Amniotic epithelial cell (primary cell): Measurements from ENCODE around the gene NAP1L5.

Source experiments
- DNase-seq: peaks from one replicate; pipeline ENCODE4 v3.0.0-alpha.2; 2010; ENCODE audit warnings: low read depth

The NAP1L5 gene

DNA sequence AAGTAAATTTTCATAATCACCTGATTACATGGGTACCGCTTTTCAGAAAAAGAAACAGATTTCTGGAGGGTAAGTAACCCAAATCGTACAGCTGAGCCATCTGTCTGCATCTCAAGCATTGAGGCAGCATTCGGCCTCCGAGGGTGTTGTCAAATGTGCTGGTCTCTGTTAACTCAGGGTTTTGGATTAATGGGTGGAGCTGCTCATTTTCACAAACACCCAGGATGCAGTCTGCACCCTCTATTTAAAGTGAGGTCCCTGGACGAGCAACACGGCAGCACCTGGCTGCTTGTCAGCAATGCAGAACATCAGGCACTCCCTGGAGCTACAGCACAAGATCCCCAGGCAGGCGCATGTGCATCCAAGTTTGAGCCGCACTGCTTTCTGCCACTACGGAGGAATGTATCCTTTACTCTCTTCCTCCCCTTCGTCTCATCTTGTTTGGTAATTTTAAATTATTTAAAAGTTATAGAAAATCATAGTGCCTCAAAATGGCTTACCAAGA, 24.7 kb upstream of the NAP1L5 start:
- no peak for DNase-seq

DNA sequence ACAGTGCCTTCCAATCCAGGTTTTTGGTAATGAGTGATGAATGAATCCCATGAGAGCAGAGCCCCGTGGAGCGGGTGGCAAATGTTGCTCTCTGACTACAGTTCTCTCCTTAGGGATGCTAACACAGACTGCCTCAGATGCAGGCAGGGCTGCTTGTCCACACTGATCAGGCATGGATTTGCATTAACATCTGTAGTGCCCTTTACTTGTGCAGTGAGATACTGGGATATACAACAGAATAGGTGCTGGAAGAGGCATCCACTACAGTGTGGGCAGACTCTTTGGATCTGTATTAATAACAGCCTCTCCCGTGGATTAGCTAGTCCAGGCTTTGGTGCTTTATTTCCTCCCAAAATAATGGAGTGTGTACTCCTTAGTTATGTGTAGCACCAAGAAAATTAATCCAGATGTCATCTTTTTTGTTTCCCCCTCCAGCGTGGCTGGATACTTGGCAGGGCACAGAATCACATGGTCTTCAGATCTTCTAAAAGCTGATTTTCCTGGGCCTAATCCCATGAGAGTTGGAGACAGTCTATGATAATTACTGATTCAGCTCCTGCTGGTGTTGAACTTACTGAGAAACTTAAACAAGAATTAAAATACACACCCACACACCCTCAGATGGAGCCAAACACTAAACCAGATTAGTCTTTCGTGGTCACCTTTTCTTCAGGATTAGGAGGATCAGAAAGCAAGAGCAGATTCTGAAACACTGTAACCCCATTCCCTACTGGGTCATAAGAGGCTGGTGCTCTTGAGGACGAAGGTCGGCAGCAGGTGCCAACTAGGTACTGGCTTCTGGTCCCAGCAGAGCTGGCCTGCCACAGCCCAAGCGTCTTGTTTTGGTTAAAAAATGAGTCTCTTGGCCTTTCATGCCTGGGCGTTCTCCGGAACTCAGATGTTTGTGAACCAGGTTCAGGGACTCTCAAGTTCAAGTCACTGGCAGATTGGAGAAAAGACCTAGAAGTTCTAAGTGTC, 23.1 kb upstream of the NAP1L5 start:
- no peak for DNase-seq

DNA sequence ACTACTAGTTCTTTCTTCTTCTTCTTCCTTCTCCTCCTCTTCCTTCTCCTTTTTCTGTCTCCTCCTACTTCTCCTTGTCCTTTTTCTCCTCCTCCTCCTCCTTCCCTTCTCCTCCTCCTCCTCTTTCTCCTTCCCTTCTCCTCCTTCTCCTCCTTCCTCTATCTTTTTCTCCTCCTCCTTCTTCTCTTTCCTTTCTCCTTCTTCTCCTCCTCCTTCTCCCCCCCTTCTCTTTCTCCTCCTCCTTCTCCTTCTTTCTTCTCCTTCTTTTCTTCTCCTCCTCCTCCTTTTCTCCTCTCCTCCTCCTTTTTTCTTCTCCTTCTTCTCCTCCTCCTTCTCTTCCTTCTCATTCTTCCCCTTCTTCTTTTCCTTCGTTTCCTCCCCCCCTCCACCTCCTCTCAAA, 21.8 kb upstream of the NAP1L5 start:
- no peak for DNase-seq

DNA sequence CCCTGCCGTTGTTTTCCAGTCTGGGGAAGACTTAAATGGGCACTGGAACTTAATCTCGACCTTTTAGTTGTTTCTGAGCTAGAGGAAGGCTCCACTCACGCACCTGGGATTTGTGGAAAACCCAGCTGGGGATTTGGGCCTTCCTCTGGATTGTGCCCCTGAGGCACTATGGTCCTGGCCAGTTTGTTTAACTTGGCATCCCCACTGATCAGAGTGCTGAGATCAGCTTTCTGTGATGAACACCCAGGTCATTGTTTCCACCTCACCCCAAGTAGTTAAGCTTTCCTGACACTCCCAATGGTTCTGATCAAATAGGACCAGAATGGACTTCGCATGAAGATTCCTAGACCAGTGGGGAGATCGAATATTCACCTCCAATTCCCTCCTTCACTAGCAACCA, 20.5 kb upstream of the NAP1L5 start:
- no peak for DNase-seq

DNA sequence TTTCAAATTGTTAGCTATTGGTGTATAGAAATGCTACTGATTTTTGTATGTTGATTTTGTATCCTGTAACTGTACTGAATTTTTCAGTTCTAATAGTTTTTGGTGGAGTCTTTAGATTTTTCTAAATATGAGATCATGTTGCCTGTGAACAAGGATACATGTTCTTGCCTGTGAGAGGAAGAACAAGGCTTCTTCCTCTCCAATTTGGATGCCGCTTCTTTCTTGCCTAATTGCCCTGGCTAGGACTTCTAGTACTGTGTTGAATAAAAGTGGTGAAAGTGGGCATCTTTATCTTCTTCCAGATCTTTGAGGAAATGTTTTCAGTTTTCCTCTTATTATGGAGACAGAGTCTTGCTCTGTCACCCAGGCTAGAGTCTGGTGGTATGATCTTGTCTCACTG, 16.2 kb upstream of the NAP1L5 start:
- DNase-seq = no peak

DNA sequence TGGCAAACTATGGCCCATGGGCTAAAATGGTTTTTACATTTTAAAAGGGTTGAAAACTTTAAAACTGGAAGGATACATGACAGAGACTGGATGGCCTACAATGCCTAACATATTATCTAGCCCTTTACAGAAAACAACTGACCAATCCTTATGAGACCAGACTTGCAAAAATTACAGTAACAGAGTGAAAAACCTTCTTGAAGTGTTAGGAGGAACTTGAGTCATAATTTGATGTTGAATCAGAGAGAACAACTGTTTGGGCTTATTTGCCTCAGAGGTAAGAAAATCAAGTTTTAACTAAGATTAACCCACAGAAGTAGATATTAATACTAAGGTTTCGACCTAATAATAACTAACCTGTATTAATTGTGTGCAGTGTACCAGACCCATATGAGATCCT, 12.4 kb upstream of the NAP1L5 start:
- DNase-seq = no peak

DNA sequence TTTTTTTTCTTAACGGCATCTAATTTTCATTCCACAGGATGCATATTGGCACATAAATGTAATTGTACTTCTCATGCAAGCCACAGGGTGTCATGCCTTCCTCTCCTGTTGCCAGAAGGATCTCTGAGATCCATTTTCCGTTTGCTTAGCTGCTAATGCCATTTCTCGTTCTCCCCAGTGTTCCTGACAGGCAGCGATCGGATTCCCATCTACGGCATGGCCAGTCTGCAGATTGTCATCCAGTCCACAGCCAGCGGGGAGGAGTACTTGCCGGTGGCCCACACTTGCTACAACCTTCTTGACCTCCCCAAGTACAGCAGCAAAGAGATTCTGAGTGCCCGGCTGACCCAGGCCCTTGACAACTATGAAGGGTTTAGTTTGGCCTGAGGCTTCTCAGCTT, 8.9 kb upstream of the NAP1L5 start:
- peak; percentile 64 for DNase-seq

DNA sequence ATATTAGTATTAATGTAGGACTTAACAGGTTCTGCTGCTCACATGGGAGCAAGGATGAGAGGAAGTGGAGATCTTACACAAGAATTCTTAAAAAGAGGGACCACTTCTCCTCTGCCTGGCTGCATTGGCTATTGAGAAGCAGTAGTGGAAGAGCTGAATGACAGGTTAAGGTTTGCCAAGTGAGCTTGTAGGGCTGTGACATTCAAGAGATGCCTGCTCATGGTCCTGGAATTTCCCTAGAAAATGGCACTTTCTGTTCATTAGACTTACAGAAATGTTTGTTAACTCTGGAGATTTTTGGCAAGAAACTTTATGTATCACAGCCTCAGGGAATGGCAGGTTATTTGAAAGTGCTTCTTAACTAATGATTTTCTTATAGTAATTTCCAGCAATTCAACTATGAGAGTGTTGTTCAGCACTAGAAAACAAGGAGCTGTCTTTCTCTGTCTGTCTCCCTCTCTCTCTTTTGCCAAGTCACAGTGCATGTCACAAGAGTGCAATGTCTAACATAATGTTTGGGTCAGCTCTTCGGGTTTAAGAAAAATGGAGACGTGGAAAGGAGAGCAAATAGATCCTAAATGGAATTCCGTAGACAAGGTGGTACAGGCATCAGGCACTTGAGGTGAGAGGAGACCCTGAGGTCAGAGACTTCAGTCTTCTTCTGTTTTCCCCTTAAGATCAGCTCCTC, 8.3 kb upstream of the NAP1L5 start:
- no peak for DNase-seq

DNA sequence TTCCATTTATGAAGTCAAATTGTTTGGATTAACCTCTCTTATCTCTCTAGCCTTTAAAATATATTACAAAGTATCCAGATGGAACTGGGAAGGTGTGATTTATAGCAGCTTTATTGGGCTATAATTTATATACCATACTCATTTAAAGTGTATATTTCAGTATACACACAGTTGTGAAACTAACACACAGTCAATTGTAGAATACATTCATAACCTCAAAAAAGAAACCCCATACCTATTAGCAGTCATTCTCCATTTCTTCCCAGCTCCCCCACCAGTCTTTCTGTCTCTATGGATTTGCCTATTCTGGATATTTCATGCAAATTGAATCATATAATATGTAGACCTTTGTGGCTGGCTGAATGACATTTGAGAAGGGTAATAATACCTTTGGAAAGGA, 7.6 kb upstream of the NAP1L5 start:
- DNase-seq = no peak

DNA sequence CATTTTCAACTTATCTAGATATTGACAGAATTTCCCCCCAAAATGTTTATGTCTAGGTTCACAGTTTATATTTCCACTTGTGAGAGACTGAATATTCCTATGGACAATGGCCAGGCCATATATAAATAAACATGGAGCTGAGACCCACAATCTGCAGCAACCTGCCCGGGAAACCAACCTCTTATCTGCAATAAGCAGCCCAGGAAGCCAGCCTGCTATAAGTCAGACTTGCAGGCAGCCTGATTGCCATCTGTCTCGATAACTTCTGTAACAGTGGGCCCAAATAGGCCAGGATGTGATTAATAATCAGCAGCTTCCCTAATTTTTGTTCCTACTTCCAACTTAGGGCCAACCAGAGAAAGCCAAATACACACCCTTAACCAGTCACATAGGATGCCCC, 5.2 kb upstream of the NAP1L5 start:
- no peak for DNase-seq

DNA sequence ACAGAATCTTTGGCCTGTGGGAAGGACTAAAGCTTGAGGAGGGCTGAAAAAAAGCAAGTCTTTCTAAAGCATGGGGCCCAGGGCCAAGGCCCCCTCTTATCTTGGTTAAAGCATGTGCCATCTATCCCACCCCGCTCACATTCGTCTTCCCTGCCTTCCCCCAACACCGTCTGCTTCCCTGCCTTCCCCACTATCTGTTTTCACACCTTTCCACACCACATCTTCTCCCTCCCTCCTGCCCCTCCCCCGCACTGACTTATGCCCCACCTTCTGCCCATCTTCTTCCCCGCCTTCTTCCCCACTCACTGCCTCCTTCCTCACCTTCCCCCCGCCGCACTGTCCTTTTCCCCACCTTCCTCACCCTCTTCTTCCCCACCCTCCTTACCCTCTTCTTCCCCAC, 890 bp upstream of the NAP1L5 start:
- DNase-seq = no peak

DNA sequence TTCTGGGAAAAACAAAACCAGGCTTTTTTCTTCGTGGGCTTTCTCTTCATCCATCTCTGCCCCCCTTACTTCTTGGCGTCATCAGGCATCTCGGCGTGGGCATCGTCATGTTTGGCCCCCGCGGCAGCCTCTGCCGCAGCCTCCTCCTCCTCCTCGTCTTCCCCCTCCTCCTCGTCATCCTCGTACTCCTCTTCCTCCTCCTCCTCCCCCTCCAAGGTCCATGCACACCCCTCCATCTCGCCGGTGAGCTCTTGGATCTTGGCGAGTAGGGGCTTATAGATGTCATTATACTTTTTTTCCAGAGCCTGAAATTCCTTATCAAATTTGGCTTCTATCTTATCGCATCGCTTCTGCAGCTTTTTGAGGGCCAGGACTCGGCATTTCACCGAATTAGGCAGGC, 488 bp downstream of the NAP1L5 start:
- DNase-seq = peak; percentile 27

DNA sequence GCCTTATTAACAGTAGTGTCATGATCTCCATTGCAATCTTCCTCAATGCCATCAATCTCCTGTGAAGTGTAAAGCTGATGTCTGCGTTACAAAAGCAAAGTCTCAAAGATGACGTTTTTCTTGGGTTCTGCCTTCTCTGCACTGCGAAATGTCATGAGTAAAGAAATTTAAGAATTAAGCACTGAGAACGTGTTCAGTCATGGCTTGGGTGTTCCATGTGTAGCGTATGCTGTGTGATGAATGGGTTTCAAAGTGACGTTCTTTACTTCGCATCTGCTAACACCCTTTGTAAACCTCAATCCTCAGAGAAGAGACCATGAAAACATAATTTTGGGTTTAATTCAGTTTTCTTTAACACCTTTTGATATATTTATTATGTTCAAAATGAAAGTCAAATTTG, 999 bp downstream of the NAP1L5 start:
- DNase-seq = peak; percentile 34

DNA sequence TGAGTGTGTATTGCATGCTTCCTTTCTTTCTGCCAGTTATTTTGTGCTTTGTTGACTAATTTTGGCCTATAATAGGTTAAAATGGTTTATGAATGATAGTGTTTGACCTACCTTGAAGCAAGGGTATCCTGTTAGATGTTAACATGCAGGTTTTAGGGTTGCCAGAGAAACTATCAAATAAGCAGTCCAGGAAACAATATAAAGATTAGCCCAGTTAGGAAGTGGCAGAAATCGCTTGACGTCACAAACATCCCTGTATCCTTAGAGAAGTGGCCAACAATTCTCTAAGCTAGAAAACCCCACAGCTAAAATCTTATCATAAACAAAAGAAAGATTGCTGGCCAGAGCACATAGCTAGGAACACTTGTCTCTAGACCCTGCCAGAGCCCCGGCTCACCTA, 3.8 kb downstream of the NAP1L5 start:
- no peak for DNase-seq

DNA sequence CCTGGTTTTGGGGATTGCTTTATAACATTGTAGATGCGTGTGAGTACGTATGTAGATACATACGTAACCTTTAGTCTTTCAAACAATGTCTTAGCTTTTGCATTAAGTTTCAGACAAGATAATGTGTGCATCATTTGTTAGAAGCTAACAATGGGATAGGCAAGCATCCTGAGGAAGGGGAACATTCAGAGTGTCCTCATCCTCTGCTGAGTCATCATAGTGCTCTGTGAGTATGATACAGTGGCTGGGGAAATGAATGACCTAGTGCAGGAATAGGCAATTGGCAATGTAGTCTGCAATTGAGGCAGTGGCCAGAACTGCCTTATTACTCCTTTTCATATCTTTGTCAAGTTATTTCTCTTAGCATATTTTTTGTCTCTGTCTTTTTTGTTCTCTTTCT, 7.3 kb downstream of the NAP1L5 start:
- DNase-seq = peak; percentile 67

DNA sequence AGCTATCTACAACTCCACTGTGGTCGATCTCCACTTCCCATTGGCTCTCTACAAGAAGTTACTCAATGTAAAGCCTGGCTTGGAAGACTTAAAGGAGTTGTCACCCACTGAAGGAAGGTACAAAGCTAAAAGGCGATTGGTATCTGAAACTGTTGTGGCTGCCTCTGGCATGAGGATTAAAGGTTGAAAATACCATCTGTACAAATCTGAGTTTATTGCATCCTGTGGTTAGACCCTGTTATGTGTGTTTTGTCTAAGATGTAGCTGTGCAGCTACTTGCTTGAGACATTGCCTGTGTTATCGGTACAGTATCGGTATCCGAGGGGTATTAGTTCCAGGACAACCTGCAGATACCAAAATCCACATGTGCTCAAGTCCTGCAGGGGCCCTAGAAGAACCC, 16.4 kb downstream of the NAP1L5 start:
- DNase-seq = no peak

DNA sequence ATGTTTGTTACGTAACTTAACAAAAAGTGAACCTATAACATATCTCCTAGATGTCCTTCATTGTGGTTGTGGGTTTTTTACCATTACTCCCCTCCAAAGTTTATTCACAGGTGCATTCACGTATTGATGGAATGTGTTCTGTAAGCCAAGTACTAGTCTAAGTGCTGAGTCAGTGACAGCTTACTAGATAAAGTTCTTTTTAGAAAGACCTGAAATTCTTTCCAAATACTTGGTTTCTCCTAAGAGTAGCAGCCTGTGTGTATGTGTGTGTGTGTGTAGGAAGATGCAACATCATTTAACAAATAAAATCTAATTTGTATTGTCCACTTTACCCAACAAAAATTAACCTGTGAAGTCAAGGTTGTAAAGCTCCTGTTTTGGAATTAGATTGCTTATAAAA, 22.1 kb downstream of the NAP1L5 start:
- no peak for DNase-seq

DNA sequence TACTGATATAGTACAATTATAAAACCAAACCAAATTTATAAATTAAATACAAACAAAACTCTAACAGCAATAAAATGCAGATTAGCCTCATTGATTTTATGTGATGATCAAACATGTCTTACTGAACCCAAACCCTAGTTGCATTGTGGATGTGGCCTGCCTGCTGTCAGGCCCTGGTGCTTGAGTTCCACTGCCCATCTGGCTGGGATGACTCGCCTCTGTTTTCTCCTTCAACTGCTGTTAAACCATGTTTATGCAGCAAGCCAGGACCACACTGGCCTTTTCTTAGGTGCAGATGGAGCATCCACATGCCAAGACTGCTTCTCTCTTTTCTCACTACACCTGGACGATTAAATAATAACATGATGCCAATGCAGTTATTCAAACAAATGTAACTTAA, 22.6 kb downstream of the NAP1L5 start:
- peak; percentile 41 for DNase-seq

DNA sequence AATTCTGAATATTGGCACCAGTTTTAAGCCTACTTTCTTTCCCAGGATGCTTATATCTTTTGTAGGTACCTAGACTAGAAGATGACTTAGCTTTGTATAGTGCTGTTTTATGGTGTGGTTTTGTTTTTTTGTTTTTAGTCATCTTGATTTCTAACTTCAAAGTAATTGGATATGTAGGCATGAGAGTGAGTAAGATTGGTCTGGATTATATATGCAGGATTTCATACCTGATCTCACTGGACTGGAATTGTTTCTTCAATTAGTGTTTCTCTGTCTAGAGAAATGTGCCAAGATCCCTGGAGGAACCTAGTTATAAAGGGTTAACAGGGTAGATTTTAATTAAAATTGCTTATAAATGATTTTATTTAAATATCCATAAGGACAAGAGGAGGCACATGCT, 23.1 kb downstream of the NAP1L5 start:
- DNase-seq = no peak

DNA sequence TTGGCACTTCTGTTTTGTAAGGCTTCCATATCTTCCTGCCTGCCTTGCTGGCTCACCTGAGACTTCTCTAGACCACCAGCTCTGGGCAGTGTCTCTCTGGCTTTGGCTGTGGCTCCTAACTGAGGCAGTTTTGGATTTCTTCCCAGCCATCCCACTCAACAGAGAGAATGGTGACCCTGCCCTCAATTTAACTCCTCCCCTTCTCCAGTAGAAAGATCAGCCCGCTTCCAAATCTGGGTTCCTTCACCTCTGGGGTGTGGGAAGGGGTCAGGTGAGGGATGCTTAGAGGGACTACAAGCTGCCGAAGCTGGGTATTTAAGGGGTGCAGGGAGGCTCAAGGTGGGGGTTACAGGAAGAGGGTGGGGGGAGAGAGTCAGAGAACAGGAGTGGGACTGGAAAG, 23.7 kb downstream of the NAP1L5 start:
- DNase-seq = no peak

DNA sequence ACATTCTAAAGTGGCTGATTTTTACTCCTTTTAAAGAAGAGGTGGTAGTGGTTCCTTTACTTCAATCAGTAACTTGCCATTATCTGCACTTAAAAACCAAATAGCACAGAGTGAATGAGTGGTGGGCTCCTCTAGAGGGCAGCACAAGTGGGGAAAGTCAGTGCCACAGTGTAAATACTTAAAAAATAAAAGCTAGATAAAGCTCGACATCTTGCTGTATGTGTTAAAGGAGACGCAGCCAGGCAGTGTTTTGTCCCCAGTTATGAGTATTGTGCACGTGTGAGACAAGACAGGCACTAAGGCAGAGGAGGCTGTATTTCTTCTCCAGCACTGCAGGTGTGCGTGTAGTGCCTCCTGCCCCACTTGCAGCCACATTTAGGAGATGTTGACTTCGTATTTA, 24.6 kb downstream of the NAP1L5 start:
- DNase-seq = no peak

DNA sequence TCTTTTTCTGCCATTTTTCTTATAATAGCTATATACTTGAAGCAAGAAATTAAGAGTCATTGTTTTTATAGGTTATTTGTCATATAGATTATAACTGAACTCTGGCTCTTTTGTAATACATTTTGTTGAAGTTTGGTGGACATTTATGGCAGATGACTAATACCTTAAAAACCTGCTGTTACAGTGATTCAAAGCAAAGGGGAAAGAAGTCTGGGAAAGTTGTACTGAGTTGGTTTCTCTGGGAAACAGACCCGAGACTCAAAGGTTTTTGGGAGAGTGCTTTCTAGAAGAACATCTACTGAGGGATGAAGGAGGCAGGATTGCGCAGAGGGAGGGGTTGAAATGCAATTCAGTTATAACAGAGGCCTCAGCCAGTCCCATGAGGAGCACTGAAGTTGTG, 35.9 kb downstream of the NAP1L5 start:
- DNase-seq = peak; percentile 83
